Measurements from ENCODE around the gene USP9X.
"Not testable (repeated sequence)": the region's sequence is repeated elsewhere in the genome, so short reads cannot be mapped to it uniquely, and the experiment has no call there.

The USP9X gene

GRCh38 chrX:41128955-41129354 is 43.7 kb downstream of the USP9X start:
- no peak for DNase-seq (ENCODE audit: low read depth in 2 of 2)

- DNase-seq (ENCODE audit: low read depth in 2 of 2), result no peak
Measured at GRCh38 chrX:41131766-41132165, 46.5 kb downstream of the USP9X start.

GRCh38 chrX:41133551-41133950 is 48.3 kb downstream of the USP9X start:
- DNase-seq (ENCODE audit: low read depth in 2 of 2), result no peak

GRCh38 chrX:41137589-41137988 is 52.3 kb downstream of the USP9X start:
- DNase-seq (ENCODE audit: low read depth in 2 of 2), result no peak

GRCh38 chrX:41142130-41142910 is 57.1 kb downstream of the USP9X start:
- DNase-seq (ENCODE audit: low read depth in 2 of 2), result no peak

- no peak for DNase-seq (ENCODE audit: low read depth in 2 of 2)
Measured at GRCh38 chrX:41144873-41145272, 59.6 kb downstream of the USP9X start.

GRCh38 chrX:41145920-41146608 is 60.8 kb downstream of the USP9X start:
- DNase-seq (ENCODE audit: low read depth in 2 of 2), result peak; percentile 70 to 81

- DNase-seq (ENCODE audit: low read depth in 2 of 2), result peak; percentile 23 to 24
Measured at GRCh38 chrX:41148553-41148952, 63.3 kb downstream of the USP9X start.

- DNase-seq (ENCODE audit: low read depth in 2 of 2), result no peak
Measured at GRCh38 chrX:41150043-41150442, 64.8 kb downstream of the USP9X start.

- not testable (repeated sequence) for DNase-seq (ENCODE audit: low read depth in 2 of 2)
Measured at GRCh38 chrX:41151726-41152125, 66.5 kb downstream of the USP9X start.

GRCh38 chrX:41152221-41152620 is 67.0 kb downstream of the USP9X start:
- DNase-seq (ENCODE audit: low read depth in 2 of 2), result no peak

GRCh38 chrX:41153448-41153847 is 68.2 kb downstream of the USP9X start:
- DNase-seq (ENCODE audit: low read depth in 2 of 2), result no peak

GRCh38 chrX:41153957-41154356 is 68.7 kb downstream of the USP9X start:
- DNase-seq (ENCODE audit: low read depth in 2 of 2), result no peak

- DNase-seq (ENCODE audit: low read depth in 2 of 2), result no peak
Measured at GRCh38 chrX:41164449-41164848, 79.2 kb downstream of the USP9X start.

- DNase-seq (ENCODE audit: low read depth in 2 of 2), result no peak
Measured at GRCh38 chrX:41167888-41168287, 82.6 kb downstream of the USP9X start.

GRCh38 chrX:41176263-41176662 is 91.0 kb downstream of the USP9X start:
- DNase-seq (ENCODE audit: low read depth in 2 of 2), result no peak

- no peak for DNase-seq (ENCODE audit: low read depth in 2 of 2)
Measured at GRCh38 chrX:41177297-41177696, 92.1 kb downstream of the USP9X start.

- no peak for DNase-seq (ENCODE audit: low read depth in 2 of 2)
Measured at GRCh38 chrX:41178201-41178600, 93.0 kb downstream of the USP9X start.

- DNase-seq (ENCODE audit: low read depth in 2 of 2), result peak; percentile 21 to 23
Measured at GRCh38 chrX:41180194-41180908, 95.1 kb downstream of the USP9X start.

- no peak for DNase-seq (ENCODE audit: low read depth in 2 of 2)
Measured at GRCh38 chrX:41184312-41184711, 99.1 kb downstream of the USP9X start.

- DNase-seq (ENCODE audit: low read depth in 2 of 2), result not testable (repeated sequence)
Measured at GRCh38 chrX:41186946-41187345, 101.7 kb downstream of the USP9X start.

- no peak for DNase-seq (ENCODE audit: low read depth in 2 of 2)
Measured at GRCh38 chrX:41189156-41189555, 103.9 kb downstream of the USP9X start.

GRCh38 chrX:41192880-41193279 is 107.6 kb downstream of the USP9X start:
- DNase-seq (ENCODE audit: low read depth in 2 of 2), result no peak
